DLD1 (cell line): ENCODE measurements around the gene AEN.

Source experiments
- in situ Hi-C: cut with HindIII; loops from 2 replicates; pipeline ENCODE4 v1.10.0; 2017; ENCODE audit warnings: low sequenced_read_pairs

Gene AEN

GRCh38 chr15:88661761-88662556 lies 40.8 kb downstream of the AEN start:
- in situ Hi-C loops: no loop called here

DNA sequence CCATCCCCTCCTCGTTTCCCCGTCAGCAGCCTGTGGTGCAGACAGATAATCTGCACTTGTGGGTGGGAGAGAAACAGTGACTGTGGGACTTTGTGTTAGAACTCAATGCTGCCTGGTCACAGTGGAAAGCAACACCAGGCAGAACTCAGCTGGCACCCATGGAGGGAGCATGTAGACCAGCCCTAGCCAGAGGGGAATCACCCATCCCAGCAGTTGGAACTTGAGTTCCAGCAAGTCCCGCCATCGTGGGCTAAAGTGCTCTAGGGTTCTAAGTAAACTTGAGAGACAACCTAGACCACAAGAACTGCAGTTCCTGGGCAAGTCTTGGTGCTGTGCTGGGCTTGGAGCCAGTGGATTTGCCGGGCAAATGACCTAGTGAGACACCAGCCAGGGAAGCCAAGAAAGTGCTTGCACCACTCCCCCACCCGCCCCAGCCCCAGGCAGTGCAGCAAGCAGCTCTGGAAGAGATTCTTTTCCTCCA lies 42.0 kb downstream of the AEN start:
- in situ Hi-C loops: no loop called here

- in situ Hi-C loops: no loop called here
Observed at GRCh38 chr15:88664151-88664778, 43.1 kb downstream of the AEN start.

- in situ Hi-C loops: no loop called here
Observed at GRCh38 chr15:88674661-88675060, 53.5 kb downstream of the AEN start.

GRCh38 chr15:88678755-88679154 lies 57.6 kb downstream of the AEN start:
- in situ Hi-C loops: no loop called here

GRCh38 chr15:88680241-88681001 lies 59.3 kb downstream of the AEN start:
- in situ Hi-C loops: no loop called here

GRCh38 chr15:88681610-88682221 lies 60.6 kb downstream of the AEN start:
- in situ Hi-C loops: no loop called here
